SK-N-SH (cell line): ENCODE results near the gene ASCL5. TPM values are rescaled to one million over a fixed set of nuclear protein-coding genes. Genes with fewer than 3 reads are reported as not detected.

Source experiments
- CTCF ChIA-PET: fragments of 300-600, 350-600 bp; formaldehyde crosslinking; extraction: SDS; loops from one replicate; lab custom pipeline; 2021; lab: Yijun Ruan, JAX
- POLR2A ChIA-PET: fragments of 350-600 bp; sonication (Branson Sonifier 250); formaldehyde crosslinking; extraction: SDS; loops from one replicate; lab custom pipeline; 2020; ENCODE audit warnings: antibody characterized with exemption, inconsistent platforms; lab: Yijun Ruan, JAX
- DNase-seq: peaks from one replicate; pipeline ENCODE4 v3.0.0; 2012
- H2AFZ ChIP-seq: fragments of 200-600 bp; sonication (generic); 2 replicates; pipeline ENCODE4 v1.8.1; 2016; ENCODE audit warnings: antibody characterized with exemption, mild to moderate bottlenecking, low read depth
- H3F3A ChIP-seq: fragments of 200-600 bp; sonication (generic); replicated peaks from 2 replicates; pipeline ENCODE3; 2016; ENCODE audit warnings: antibody characterized with exemption, mild to moderate bottlenecking; ENCODE audit not compliant: insufficient read depth
- H3K27ac ChIP-seq, 2 experiments: fragments of 200-500 bp in 1 of 2; fragments of 200-600 bp in 1 of 2; sonication (Bioruptor generic) in 1 of 2; sonication (generic), shearing (Covaris generic) in 1 of 2; 2 replicates each; pipeline versions ENCODE4 v1.5.1 to v1.6.1; 2014 to 2016; ENCODE audit warnings: low read depth in 2 of 2, inconsistent platforms in 1 of 2, low read length in 1 of 2, mild to moderate bottlenecking in 1 of 2, mixed read lengths in 1 of 2
- H3K27me3 ChIP-seq: fragments of 200-600 bp; sonication (generic), shearing (Covaris generic); 2 replicates; pipeline ENCODE4 v1.6.1; 2016; ENCODE audit warnings: mixed run types; ENCODE audit not compliant: insufficient read depth
- H3K36me3 ChIP-seq, 2 experiments: fragments of 200-500 bp in 1 of 2; fragments of 200-600 bp in 1 of 2; sonication (Bioruptor generic) in 1 of 2; sonication (generic) in 1 of 2; replicated peaks in 1 of 2; 2 replicates each; pipeline versions ENCODE3 to v1.5.1; 2014 to 2016; ENCODE audit warnings: low read length in 1 of 2, mild to moderate bottlenecking in 1 of 2; ENCODE audit not compliant: insufficient read depth in 2 of 2, control insufficient read depth in 1 of 2
- H3K4me1 ChIP-seq, 2 experiments: fragments of 200-500 bp in 1 of 2; fragments of 200-600 bp in 1 of 2; sonication (Bioruptor generic) in 1 of 2; sonication (generic), shearing (Covaris generic) in 1 of 2; 2 replicates each; pipeline versions ENCODE4 v1.5.1 to v1.6.1; 2014 to 2016; ENCODE audit warnings: low read depth in 1 of 2, low read length in 1 of 2, mixed run types in 1 of 2; ENCODE audit not compliant: insufficient read depth in 2 of 2, control insufficient read depth in 1 of 2
- H3K4me2 ChIP-seq: fragments of 200-600 bp; sonication (generic), shearing (Covaris generic); 2 replicates; pipeline ENCODE4 v1.6.1; 2017; ENCODE audit warnings: mixed run types
- H3K4me3 ChIP-seq, 2 experiments: fragments of 200-500 bp in 1 of 2; fragments of 200-600 bp in 1 of 2; sonication (Bioruptor generic) in 1 of 2; sonication (generic), shearing (Covaris generic) in 1 of 2; 2 replicates each; pipeline versions ENCODE4 v1.5.1 to v1.8.1; 2014 to 2016; ENCODE audit warnings: low read depth in 2 of 2, inconsistent platforms in 1 of 2, low read length in 1 of 2, mild to moderate bottlenecking in 1 of 2, mixed read lengths in 1 of 2, moderate library complexity in 1 of 2
- H3K79me2 ChIP-seq: fragments of 200-600 bp; sonication (generic); 2 replicates; pipeline ENCODE4 v1.8.1; 2017; ENCODE audit warnings: mild to moderate bottlenecking; ENCODE audit not compliant: insufficient read depth
- H3K9ac ChIP-seq: fragments of 200-600 bp; sonication (generic); 2 replicates; pipeline ENCODE4 v1.6.1; 2017; ENCODE audit warnings: mixed run types
- H3K9me2 ChIP-seq: fragments of 200-600 bp; sonication (generic); 2 replicates; pipeline ENCODE4 v1.6.1; 2017; ENCODE audit warnings: mixed run types
- H3K9me3 ChIP-seq: fragments of 200-600 bp; sonication (generic); 2 replicates; pipeline ENCODE4 v1.6.1; 2017; ENCODE audit warnings: mixed run types, mild to moderate bottlenecking, moderate library complexity
- H4K20me1 ChIP-seq: fragments of 200-600 bp; sonication (generic); 2 replicates; pipeline ENCODE4 v1.6.1; 2017; ENCODE audit warnings: mild to moderate bottlenecking, mixed run types; ENCODE audit not compliant: insufficient read depth
- CHD2 ChIP-seq: fragments of 150-350 bp; IDR thresholded peaks from 2 replicates; pipeline ENCODE4 v1.6.1; 2018; ENCODE audit warnings: low read length; ENCODE audit not compliant: partially characterized antibody
- EP300 ChIP-seq, 2 experiments: IDR thresholded peaks; 2 replicates each; pipeline versions ENCODE4 v1.4.0 to v1.6.1; 2012; ENCODE audit warnings: borderline replicate concordance in 1 of 2, low read depth in 1 of 2, low read length in 1 of 2
- FOSL2 ChIP-seq: IDR thresholded peaks from 2 replicates; pipeline ENCODE4 v1.4.0; 2012; ENCODE audit warnings: low read depth, mild to moderate bottlenecking, moderate library complexity, borderline replicate concordance
- FOXJ3 ChIP-seq: sonication (generic); formaldehyde crosslinking; IDR thresholded peaks from 2 replicates; pipeline ENCODE4 v1.5.1; 2020; ENCODE audit warnings: mild to moderate bottlenecking, missing genetic modification reagents
- FOXM1 ChIP-seq: IDR thresholded peaks from 2 replicates; pipeline ENCODE4 v1.4.0; 2012; ENCODE audit warnings: low read depth, mild to moderate bottlenecking
- GATA2 ChIP-seq: sonication (generic); formaldehyde crosslinking; IDR thresholded peaks from 2 replicates; pipeline ENCODE4 v1.5.0; 2020; ENCODE audit warnings: mild to moderate bottlenecking, missing genetic modification reagents
- NFIC ChIP-seq: IDR thresholded peaks from 2 replicates; pipeline ENCODE4 v1.4.0; 2012; ENCODE audit warnings: borderline replicate concordance
- RAD21 ChIP-seq: IDR thresholded peaks from 2 replicates; pipeline ENCODE4 v1.6.1; 2012; ENCODE audit warnings: mild to moderate bottlenecking, low read length
- RCOR1 ChIP-seq: fragments of 150-350 bp; IDR thresholded peaks from 2 replicates; pipeline ENCODE4 v1.6.1; 2017; ENCODE audit warnings: antibody characterized with exemption, low read length
- RFX5 ChIP-seq: IDR thresholded peaks from 2 replicates; pipeline ENCODE4 v1.6.1; 2012; ENCODE audit warnings: mild to moderate bottlenecking, improper control_type of control experiment, low read length
- TAF1 ChIP-seq: IDR thresholded peaks from 2 replicates; pipeline ENCODE4 v1.6.1; 2012; ENCODE audit warnings: low read depth, mild to moderate bottlenecking, low read length, moderate library complexity, borderline replicate concordance
- TCF12 ChIP-seq: IDR thresholded peaks from 2 replicates; pipeline ENCODE4 v1.4.0; 2012
- TEAD4 ChIP-seq: IDR thresholded peaks from 2 replicates; pipeline ENCODE4 v1.4.0; 2012; ENCODE audit warnings: mild to moderate bottlenecking, borderline replicate concordance; ENCODE audit not compliant: insufficient read depth
- WGBS: methylation state at CpG from one replicate; pipeline ENCODE4 v1.1.6; 2017; ENCODE audit warnings: low lambda C conversion rate; 5-methylcytosine and 5-hydroxymethylcytosine counted together
- polyA plus RNA-seq, 3 experiments: library from polyadenylated mRNA; depleted of rRNA; stranded (reverse); fragments of >200 nt; gene quantifications; 2 replicates each; pipeline ENCODE4 v1.2.3, GENCODE V29; 2012
- TF ChIP-seq, protein P1 (sequence below): IDR thresholded peaks from 2 replicates; pipeline ENCODE4 v1.6.1; 2012; ENCODE audit warnings: mild to moderate bottlenecking, low read depth, low read length, moderate library complexity
- TF ChIP-seq, protein P2 (sequence below): fragments of 150-350 bp; IDR thresholded peaks from 2 replicates; pipeline ENCODE4 v1.6.1; 2016; ENCODE audit warnings: mild to moderate bottlenecking, low read depth, low read length
- TF ChIP-seq, protein P3 (sequence below): fragments of 200-600 bp; sonication (generic); IDR thresholded peaks from 2 replicates; pipeline ENCODE4 v1.6.1; 2017; ENCODE audit warnings: antibody characterized with exemption, mild to moderate bottlenecking, moderate library complexity
- TF ChIP-seq, protein P4 (sequence below): IDR thresholded peaks from 2 replicates; pipeline ENCODE4 v1.4.0; 2012; ENCODE audit warnings: low read depth, borderline replicate concordance

ASCL5 gene
- polyA plus RNA-seq, 1 of the 3 experiments (the other 2 are of a cell fraction): not detected

DNA sequence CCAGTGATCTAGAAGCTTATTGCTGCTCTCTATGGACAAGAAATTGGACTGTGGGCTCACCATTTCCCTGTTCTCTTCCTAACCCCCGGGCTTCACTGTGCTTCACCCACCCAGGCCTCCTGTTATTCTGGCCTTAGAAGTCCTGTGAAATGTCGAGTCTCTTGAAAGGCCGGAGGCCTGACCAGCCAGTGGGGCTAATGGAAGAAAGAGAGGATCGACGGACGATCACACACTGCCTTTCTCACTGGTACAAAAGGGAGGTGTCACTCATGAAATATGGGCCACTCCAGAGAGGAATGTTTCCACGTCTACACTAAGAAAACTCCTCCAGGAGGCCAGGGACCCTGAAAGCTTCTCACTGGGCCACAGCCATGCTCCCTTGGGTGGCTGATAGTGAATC lies 50.9 kb downstream of the ASCL5 start (continued):
- TF ChIP-seq, protein P1, sequence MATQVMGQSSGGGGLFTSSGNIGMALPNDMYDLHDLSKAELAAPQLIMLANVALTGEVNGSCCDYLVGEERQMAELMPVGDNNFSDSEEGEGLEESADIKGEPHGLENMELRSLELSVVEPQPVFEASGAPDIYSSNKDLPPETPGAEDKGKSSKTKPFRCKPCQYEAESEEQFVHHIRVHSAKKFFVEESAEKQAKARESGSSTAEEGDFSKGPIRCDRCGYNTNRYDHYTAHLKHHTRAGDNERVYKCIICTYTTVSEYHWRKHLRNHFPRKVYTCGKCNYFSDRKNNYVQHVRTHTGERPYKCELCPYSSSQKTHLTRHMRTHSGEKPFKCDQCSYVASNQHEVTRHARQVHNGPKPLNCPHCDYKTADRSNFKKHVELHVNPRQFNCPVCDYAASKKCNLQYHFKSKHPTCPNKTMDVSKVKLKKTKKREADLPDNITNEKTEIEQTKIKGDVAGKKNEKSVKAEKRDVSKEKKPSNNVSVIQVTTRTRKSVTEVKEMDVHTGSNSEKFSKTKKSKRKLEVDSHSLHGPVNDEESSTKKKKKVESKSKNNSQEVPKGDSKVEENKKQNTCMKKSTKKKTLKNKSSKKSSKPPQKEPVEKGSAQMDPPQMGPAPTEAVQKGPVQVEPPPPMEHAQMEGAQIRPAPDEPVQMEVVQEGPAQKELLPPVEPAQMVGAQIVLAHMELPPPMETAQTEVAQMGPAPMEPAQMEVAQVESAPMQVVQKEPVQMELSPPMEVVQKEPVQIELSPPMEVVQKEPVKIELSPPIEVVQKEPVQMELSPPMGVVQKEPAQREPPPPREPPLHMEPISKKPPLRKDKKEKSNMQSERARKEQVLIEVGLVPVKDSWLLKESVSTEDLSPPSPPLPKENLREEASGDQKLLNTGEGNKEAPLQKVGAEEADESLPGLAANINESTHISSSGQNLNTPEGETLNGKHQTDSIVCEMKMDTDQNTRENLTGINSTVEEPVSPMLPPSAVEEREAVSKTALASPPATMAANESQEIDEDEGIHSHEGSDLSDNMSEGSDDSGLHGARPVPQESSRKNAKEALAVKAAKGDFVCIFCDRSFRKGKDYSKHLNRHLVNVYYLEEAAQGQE: no peak
- no peak for TF ChIP-seq FOXJ3
- TF ChIP-seq EP300 (IDR thresholded peaks at IDR 0.05; ENCODE audit: borderline replicate concordance in 1 of 2, low read depth in 1 of 2, low read length in 1 of 2): no peak
- TF ChIP-seq, protein P2, sequence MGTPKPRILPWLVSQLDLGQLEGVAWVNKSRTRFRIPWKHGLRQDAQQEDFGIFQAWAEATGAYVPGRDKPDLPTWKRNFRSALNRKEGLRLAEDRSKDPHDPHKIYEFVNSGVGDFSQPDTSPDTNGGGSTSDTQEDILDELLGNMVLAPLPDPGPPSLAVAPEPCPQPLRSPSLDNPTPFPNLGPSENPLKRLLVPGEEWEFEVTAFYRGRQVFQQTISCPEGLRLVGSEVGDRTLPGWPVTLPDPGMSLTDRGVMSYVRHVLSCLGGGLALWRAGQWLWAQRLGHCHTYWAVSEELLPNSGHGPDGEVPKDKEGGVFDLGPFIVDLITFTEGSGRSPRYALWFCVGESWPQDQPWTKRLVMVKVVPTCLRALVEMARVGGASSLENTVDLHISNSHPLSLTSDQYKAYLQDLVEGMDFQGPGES: no peak
- no peak for TF ChIP-seq GATA2 (CRISPR knock-in tag)
- TF ChIP-seq FOSL2: no peak

DNA sequence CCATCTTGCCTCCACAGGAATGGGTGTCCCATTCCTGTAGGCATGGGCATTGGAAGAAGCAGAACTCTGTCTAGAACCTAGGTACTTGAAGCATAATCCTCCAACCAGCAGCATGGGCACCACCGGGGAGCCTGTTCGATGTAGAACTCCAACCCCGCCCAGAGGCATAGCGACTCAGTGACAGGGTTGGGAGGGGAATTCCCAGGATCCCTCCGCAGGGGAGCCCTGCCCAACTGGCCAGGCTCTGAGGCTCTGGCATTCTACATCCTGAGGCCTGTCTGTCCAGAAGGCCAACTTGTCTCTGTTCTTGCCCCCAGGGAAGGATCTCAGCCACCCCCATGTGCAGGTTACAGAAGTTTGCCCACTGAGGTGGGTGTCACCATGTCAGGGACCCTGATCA lies 53.0 kb downstream of the ASCL5 start:
- Histone ChIP-seq H2AFZ (no peak overlapping the region), H3K79me2 (no peaks in the 10 kb centered on the region), H3K9ac (no peak overlapping the region), H3K9me2 (no peaks in the 10 kb centered on the region), H3F3A (no peaks in the 10 kb centered on the region), H4K20me1 (no peaks in the 10 kb centered on the region), H3K4me2 (no peak overlapping the region), H3K4me1 (no peaks in the 10 kb centered on the region), H3K4me3 (no peak overlapping the region), H3K27ac (no peak overlapping the region), H3K36me3 (no peaks in the 10 kb centered on the region), H3K27me3 (peaks cover 25% of the 10 kb centered on the region), H3K9me3 (no peaks in the 10 kb centered on the region)
- ChIA-PET POLR2A (no interaction called here), CTCF (interaction anchor here (1.0 to 2.2 kb wide), 2 partner anchors 79 to 103 kb away, joined by 4 to 10 read pairs; no protein-coding TSS in a partner anchor)
- no peak for DNase-seq
- WGBS: 36% methylated on average over 4 of the region's 5 CpGs
- TF ChIP-seq, protein P3, sequence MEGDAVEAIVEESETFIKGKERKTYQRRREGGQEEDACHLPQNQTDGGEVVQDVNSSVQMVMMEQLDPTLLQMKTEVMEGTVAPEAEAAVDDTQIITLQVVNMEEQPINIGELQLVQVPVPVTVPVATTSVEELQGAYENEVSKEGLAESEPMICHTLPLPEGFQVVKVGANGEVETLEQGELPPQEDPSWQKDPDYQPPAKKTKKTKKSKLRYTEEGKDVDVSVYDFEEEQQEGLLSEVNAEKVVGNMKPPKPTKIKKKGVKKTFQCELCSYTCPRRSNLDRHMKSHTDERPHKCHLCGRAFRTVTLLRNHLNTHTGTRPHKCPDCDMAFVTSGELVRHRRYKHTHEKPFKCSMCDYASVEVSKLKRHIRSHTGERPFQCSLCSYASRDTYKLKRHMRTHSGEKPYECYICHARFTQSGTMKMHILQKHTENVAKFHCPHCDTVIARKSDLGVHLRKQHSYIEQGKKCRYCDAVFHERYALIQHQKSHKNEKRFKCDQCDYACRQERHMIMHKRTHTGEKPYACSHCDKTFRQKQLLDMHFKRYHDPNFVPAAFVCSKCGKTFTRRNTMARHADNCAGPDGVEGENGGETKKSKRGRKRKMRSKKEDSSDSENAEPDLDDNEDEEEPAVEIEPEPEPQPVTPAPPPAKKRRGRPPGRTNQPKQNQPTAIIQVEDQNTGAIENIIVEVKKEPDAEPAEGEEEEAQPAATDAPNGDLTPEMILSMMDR: no peak
- no peak for TF ChIP-seq NFIC
- TF ChIP-seq FOXM1: no peak
- no peak for TF ChIP-seq TEAD4
- TF ChIP-seq, protein P2: no peak
- no peak for TF ChIP-seq RFX5
- TF ChIP-seq RCOR1: no peak
- no peak for TF ChIP-seq CHD2
- TF ChIP-seq RAD21: no peak
- no peak for TF ChIP-seq TAF1
- TF ChIP-seq, protein P1: no peak
- TF ChIP-seq TCF12: no peak
- TF ChIP-seq EP300 (IDR thresholded peaks at IDR 0.05; ENCODE audit: borderline replicate concordance in 1 of 2, low read depth in 1 of 2, low read length in 1 of 2): no peak
- TF ChIP-seq, protein P4, sequence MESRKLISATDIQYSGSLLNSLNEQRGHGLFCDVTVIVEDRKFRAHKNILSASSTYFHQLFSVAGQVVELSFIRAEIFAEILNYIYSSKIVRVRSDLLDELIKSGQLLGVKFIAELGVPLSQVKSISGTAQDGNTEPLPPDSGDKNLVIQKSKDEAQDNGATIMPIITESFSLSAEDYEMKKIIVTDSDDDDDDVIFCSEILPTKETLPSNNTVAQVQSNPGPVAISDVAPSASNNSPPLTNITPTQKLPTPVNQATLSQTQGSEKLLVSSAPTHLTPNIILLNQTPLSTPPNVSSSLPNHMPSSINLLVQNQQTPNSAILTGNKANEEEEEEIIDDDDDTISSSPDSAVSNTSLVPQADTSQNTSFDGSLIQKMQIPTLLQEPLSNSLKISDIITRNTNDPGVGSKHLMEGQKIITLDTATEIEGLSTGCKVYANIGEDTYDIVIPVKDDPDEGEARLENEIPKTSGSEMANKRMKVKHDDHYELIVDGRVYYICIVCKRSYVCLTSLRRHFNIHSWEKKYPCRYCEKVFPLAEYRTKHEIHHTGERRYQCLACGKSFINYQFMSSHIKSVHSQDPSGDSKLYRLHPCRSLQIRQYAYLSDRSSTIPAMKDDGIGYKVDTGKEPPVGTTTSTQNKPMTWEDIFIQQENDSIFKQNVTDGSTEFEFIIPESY: no peak
